ENCODE results near the gene ANAPC13.

DNA sequence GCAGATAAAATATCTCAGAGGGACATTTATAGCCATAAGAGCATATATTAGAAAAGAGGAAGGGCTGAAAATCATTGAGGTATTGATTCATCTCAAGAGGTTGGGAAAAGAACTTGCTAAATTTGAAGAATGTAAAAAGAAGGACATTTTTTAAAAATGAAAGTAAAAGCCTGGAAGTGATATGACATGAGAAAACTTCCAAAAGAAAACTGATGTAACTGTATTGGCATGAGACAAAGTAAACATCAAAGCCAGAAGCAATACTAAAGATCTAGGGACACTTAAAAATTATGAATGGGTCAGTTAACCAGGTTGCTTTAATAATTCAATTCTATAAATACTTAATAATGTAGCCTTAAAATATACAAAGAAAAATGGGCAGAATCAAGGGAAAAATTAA lies 32.0 kb upstream of the ANAPC13 start:
- TF ChIP-seq EZH2phosphoT487 (IDR thresholded peaks at IDR 0.05; ENCODE audit: low read length) = no peak
- no peak for TF ChIP-seq EZH2 (optimal IDR thresholded peaks at IDR 0.05; ENCODE audit: low read depth, low read length)
- TF ChIP-seq CTCF (IDR thresholded peaks at IDR 0.05; ENCODE audit: low read length) = no peak
